ENCODE data around the gene TTYH1.
"Not testable (repeated sequence)": the region's sequence is repeated elsewhere in the genome, so short reads cannot be mapped to it uniquely, and the experiment has no call there.

Gene TTYH1

DNA sequence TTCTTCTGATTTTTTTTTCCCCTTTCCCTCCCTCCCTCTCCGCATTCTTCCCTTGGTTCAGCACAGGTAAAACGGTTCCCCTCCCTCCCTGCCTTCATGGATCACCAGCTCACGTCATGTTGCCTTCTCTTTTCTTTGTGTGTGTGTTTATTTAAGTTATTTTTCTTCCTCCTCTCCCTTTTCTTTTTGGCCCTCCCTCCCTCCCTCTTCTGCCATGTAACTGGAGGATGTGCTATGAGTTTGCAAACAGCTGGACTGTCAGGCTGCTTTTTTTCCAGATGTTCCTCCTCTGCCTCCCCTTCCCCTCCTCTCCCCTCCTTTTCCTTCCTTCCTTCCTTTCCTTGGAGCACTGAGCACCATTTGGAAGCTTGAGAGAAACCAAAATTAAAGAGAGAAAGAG is 46.3 kb downstream of the TTYH1 start:
- DNase-seq = no peak

DNA sequence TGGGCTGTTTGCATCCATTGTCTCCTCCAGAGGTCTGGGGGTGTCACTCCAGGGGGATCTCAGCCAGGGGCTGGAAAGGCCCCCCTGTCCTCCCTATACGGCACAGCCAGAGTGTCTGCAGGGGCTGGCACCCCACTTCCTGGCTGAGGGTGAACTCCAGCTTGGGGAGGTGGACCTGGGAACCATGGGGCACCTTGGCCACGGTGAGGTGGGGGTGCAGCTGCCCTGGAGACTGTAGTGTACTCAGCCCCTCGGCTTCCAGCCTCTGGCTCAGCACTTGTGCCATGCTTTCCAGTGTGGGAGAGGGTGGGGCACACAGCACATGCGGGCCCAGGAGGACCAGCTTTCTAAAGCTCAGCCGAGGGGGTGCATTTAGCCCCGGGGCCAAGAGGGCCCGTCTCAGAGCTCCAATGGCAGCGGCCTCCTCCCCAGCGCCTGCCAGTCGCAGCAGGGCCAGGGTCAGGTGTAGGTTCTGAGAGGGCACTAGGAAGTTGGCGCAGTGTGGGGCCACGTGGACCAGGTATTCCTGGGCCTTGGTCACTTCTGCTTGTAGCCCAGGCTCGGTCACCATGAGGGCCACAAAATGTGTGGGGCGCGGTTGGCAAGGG is 46.9 kb downstream of the TTYH1 start:
- DNase-seq = no peak

DNA sequence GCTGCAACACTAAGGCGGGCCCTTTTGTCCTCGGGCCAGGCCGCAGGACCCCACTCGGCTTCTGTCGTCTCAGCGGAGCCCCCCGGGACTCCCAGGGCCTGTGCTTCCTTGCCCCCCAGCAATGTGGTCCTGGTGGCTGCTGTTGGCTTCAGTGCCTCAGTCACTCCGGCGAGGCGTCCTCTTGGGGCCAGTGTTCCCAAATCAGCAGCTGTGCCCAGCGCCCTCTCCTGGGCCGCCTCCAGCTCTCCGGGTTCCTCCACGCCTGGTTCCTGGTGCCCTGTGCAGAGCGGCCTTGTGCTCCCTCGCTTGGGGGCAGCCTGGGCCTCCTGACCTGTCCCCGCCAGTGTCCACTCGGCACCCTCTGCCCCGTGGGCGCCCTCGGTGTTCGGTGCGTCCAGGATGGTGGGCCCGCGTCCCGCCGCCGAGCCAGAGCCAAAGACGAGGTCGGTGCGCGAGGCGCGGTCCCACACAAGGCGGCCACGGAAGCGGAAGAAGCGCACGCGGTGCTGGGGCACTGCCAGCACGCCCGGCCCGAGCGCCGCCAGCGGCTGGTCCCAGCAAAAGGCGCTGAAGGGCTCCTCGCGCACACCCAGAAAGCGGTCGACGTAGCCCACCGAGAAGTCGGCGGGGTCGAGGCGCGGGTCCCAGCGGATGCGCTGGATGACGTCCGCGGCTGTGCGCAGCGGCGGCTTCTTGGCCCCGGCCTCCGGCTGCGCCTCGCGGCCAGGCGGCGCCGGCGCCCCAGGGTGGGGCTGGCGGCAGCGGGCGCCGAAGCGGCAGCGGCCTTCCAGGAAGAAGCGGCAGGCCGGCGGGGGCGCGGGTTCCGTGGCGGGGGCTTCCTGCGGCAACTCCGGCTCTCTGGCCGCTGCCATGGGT is 47.6 kb downstream of the TTYH1 start:
- DNase-seq = peak; percentile 56 to 60

DNA sequence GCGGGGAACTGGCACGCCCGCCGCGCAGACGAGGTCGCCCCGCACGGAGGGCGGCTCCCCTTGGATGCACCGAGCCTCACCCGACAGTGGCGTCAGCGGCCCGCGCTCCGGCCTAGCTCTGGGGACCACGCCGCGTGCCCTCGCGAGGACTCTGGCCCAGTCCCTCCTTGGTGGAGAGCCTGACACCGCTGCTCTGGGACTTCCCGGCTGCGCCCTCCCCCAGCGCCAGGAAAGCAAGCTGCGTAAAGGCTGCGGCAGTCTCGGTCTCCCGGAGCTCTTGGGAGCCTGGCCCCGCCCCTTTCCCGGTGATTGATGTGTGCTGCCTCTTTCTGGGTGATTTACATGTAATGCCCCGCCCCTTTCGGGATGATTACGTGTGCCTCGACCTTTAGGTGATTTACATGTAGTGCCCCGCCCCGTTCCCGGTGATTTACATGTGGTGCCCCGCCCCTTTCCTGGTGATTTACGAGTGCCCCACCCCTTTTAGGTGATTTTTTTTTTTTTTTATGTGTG is 48.3 kb downstream of the TTYH1 start, which contains the start of gene LENG9:
Gene LENG9 (minus strand): TSS at position 248 of the 513 bp plus-strand sequence. CDS start 252 bp downstream, outside the sequence.
- DNase-seq = peak; percentile 93 to 95

DNA sequence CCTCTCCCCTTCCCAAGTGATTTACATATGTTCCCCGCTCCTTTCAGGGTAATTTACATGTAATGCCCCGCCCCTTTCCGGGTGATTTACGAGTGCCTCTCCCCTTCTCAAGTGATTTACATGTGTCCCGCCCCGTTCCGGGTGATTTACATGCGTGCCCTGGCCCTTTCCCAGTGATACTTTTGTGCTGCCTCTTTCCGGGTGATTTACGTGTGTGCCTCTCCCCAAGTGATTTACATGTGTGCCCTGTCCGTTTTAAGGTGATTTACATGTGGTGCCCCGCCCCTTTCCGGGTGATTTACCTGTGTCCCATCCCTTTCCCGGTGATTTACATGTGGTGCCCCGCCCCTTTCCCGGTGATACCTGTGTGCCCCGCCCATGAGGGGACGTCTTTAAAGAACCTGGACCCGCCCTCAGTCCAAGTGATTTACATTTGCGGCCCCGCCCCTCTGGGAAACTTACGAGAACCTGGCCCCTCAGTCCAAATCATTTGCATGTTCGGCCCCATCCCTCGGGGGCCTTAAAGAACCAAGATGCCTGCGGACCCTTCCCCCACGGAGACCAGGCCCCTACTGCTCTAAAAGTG is 48.9 kb downstream of the TTYH1 start:
- peak in 1 of 2 experiments; percentile 73 for DNase-seq

DNA sequence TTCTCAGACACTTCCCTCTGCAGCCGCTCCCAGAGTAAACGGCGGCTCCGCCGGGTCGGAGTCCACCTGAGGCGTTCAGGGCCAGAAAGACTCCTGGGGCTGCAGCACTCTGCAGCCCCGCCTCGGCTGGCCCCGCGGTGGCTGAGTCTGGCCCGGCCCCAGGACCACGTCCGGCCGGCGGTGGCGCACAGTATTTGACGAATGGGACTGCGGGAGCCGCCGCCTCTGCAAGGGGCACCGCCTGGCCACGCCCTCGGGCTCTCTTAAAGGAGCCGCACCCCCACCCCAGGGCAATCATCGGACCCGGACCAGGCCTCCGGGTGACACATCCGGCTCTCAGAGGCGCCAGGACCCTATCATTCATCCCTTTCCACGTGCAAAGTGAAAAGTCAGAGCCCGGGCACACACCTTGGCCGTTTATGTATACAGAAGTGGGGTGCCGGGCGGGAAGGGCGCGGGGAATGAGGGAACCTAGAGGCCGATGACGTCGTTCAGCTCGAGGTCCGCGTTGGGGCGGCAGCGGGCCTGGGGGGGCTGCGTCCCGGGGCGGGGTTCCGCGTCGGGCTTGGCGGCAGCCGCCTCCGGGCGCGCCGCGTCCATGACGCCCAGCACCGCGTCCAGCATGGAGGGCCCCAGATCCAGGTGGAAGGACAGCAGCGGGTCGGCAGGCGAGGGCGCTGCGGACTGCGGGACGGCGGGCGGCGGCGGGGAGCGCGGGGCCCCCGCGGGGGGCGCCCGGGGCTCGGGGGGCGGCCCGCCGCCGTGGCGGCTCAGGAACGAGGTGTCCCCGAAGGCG is 49.6 kb downstream of the TTYH1 start:
- DNase-seq = peak; percentile 60 to 71

DNA sequence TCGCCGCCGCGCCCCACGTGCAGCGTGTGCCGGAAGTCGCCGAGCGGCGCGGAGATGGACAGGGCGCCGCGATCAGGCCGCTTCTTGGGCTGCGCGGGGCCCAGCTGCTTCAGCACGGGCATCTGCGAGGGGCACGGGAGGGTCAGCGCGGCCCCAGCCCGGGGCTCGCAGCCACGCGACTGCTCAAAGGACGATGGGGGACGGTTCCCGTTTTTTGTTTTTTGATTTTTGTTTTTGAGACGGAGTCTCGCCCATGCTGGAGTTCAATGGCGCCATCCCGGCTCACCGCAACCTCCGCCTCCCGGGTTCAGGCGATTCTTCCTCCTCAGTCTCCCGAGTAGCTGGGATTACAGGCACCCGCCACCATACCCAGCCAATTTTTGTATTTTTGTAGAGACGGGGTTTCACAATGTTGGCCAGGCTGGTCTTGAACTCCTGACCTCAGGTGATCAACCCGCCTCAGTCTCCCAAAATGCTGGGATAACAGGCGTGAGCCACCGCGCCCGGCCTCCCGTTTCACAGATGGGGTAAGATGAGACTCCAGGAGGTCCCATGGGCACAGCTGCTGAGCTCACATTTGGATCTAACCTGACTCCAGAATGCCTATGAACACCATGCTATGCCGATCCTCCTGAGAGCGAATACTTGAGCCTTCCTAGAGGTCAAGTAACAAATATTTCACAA is 50.3 kb downstream of the TTYH1 start:
- DNase-seq = no peak

DNA sequence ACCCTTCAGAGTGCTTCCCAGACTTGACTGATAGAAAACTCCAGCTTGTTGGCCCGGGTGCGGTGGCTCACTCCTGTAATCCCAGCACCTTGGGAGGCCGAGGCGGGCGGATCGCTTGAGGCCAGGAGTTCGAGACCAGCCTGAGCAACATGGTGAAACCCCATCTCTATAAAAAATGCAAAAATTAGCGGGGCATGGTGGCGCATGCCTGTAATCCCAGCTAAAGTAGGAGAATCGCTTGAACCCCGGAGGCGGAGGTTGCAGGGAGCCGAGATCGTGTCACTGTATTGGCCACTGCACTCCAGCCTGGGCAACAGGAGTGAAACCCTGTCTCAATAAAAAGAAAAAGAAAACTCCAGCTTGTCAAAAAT is 50.8 kb downstream of the TTYH1 start:
- DNase-seq = not testable (repeated sequence)

DNA sequence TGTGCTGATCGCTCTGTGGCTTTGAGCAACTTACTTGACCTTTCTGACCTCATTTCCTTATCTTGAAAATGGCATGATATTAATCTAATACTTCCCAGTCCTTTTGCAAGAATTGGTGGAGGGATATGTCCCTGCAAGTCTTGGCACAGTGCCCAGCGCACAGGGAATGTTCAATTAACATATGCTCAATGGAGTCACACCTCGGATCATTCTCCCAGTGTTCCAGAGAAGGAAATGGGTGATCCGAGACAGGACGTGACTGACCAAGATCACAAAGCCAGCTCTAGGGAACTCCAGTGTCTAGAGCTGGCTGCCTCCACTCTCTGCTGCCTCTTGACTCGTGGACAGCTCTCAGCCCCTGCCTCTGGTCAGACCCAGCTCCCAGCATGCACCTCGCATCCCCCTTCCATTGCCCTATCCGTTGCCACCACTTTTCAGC is 54.3 kb downstream of the TTYH1 start:
- no peak for DNase-seq

DNA sequence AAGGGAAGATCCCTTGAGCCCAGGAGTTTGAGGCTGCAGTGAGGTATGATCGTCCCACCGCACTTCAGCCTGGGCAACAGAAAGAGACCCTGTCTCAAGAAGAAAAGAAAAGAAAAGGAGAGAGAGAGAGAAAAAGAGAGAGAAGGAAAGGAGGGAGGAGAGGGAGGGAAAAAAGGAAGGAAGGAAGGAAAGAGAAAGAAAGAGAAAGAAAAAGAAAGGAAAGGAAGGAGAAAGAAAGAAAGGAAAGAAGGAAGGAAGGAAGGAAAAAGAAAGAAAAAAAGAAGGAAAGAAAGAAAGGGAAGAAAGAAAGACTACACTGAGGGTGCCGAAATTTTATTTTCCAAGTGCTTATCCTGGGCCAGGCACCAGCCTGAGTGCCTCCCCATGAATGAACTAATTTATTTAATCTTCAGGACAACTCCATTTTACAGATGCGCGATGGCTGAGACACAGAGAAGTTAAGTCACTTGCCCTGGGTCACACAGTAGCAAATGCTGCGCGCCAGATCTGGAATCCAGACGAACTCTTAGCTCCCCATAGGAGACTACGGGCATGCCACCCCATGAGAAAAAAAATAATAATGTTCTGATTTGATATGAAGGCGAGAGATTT is 55.1 kb downstream of the TTYH1 start:
- DNase-seq = no peak

DNA sequence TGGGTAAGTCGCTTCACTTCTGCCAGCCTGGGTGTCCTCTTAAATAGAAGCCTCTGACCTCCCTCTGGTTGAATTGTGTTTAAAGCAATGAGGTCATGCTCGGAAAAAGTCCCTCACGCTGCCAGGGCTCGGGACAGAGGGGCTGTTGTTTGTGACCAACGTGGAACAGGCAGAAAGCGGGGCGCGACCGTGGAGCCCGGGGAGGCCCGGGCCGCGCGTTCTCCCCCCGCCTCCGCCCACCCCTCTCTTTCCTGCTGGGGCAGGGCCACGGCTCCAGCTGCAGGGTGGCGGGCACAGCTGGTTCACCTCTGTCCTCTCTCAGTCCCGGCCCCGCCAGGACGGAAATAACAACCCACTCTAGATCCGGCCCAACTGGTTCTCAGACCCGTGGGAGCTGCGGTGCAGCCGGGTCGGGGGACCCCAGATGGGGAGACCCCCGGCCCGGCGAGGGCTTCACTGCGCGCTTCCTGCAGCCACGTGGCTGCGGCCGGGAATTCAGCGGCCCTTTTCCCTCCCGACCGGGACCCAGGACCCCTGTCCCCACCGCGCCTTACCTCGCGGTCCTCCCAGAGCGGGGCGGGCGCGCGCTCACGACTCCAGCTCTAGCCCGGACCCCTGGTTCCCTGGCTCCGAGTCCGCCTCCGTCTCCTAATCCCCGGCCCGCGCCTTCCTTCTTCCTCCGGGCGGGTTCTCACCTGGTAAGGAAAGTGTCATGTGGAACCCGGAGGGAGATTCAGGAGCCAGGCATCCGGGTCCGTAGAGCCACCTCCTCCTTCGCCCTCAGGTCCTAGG is 55.9 kb downstream of the TTYH1 start:
- DNase-seq = no peak

DNA sequence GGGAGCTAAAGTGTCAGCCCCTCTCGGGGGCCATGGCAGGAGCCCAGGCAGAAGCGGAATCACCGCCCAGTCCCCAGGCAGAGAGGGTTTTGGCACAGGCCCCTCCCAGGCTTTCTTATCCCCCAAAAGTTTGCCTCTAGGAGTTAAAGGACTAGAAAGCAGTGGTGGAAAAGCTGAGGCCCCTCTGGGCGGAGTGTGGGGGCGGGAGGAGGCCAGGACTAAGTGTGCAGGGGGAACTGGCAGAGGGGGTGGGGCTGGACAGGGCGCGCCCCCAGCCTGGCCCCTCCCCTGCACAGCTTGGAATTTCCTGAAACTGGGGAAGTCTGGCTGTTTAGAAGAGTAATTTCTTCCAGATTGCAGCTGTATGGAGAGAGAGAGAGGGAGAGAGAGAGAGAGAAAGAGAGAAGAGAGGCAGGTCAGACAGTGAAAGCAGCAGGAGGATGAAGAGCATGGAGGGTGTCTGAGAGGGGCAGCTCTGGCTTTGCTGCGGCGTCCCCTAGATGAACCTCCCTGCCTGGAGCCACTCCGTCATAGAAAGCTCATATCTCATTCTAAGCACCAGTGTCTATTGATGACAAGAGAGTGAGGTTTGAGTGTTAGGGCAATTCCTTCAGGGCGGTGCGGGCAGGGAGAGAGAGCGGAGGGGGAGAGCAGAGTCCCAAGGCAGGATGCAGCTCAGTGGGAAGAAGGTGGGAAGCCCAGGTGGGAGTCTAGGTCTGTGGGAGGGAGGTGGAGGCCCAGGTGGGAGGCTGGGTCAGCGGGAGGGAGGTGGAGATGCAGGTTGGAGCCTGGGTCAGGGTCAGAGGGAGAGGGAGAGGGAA is 58.0 kb downstream of the TTYH1 start, which contains the start of gene CDC42EP5:
Gene CDC42EP5 (minus strand): TSS at position 226 of the 821 bp plus-strand sequence. CDS start 7,749 bp downstream, outside the sequence.
- DNase-seq = no peak

DNA sequence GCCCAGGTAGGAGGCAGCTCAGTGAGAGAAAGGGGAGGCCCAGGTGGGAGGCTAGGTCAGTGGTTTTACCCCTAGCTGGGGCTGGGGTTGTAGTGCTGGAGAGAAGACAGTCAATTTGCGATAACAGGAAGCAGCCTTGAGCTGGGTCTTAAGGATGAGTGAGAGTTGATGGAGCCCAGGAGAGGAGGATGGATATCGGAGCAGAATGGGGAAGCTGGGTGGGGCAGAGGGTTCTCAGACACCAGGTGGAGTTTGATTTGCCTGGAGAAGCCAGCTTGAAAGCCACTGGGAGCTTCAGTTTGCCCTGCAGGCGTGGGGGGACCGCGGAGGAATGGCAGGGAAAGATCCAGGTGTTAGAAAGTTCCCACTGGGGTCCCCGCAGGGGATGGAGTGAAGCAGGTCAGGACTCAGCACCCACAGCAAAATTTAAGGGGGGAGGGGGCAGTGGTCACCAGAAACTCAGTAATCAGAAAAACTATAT is 58.7 kb downstream of the TTYH1 start:
- no peak for DNase-seq

DNA sequence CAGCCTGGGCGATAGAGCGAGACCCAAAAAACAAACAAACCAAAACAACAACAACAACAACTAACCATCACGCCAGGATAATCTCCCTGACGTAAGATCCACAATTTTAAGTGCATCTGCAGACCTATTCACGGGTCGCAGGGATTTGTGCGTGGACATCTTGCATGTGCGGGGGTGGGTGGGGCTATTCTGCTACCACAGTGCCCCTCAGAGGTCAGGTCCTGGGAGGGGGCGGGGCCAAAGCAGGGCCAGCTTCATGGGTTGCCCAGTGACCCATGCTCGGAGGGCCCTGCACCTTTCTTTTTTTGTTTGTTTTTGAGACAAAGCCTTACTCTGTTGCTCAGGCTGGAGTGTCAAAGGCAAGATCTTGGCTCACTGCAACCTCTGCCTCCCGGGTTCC is 60.4 kb downstream of the TTYH1 start:
- DNase-seq = no peak

DNA sequence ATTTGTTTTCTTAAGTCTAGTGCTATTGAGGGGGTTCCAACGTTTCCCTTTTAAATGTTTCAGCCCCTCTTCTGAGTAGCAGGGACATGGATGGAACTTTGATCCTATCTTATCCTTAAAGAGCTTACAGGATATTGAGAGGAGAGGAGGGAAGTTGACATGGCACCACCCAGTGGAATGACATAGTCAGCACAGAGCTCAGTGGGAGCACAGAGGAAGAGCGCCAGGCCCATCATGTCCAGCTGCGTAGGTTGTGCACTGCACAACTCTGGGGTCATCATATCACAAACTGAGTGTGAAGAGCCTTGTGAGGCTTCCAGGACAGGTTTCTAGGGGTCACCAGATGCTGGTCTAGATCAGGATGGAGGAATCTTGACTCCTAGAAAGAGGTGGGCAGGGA is 62.4 kb downstream of the TTYH1 start:
- DNase-seq = no peak

DNA sequence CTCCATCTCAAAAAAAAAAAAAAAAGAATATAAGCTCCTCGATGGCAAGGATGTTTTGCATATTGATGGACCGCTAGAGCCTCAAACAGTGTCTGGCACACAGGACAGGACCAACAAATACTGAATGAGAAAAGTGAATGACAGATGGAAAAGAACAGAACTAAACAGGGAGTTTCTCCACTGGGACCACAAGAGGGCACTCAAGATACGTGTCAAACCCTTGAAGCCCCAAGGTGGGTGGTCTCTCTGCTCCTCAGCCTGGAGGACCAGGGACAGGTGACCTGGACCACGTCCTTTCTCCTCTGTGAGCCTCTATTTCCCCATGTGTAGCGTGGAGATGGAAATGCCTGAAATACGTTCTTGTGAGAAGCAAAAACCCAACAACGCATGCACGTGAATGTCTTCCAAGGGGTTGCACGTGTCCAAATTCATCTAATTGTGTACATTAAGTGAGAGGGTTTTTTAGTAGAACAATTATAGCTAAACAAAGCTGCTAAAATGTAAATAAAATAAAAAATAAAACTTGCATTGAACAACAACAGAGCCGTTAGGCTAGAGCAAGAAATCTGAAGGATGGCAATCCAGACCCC is 63.5 kb downstream of the TTYH1 start:
- DNase-seq = no peak

DNA sequence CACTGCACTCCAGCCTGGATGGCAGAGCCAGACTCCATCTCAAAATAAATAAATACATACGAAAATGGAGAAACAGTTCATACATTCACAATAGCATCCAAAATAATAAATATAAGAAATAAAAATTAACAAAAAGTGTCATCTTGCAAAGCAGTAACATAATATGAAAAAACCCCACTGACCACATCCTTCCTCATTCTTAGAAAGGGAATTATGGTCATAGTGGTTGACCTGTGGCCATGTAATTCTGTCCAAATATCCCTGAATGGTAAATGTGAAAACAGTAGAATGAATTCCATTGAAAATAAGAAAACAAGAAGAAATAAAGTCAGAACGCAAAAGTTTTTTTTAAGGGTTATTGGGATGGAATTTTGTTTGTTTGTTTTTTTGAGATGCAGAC is 64.8 kb downstream of the TTYH1 start:
- no peak for DNase-seq

DNA sequence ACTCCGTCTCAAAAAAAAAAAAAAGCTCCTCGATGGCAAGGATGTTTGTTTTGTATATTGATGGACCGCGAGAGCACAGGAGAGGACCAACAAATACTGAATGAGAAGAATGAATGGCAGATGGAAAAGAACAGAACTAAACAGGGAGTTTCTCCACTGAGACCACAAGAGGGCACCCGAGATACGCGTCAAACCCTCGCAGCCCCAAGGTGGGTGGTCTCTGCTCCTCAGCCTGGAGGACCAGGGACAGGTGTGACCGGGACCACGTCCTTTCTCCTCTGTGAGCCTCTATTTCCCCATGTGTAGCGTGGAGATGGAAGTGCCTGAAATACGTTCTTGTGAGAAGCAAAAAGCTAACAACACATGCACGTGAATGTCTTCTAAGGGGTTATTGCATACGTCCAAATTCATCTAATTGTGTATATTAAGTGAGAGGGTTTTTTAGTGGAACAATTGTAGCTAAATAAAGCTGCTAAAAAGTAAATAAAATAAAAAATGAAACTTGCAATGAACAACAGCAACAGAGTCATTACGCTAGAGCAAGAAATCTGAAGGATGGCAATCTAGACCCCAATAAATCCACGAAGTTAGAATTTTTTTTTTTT is 66.2 kb downstream of the TTYH1 start:
- peak; percentile 24 to 31 for DNase-seq

DNA sequence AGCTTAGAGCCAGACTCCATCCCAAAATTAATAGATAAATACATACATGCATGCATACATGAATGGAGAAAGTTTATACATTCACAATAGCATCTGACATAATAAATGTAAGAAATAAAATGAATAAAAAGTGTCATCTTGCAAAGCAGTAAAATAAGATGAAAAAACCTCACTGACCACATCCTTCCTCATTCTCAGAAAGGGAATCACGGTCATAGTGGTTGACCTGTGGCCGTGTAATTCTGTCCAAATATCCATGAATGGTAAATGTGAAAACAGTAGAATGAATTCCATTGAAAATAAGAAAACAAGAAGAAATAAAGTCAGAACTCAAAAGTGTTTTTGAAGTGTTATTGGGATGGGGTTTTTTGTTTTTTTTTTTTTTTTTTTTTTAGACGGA is 67.6 kb downstream of the TTYH1 start:
- DNase-seq = no peak
